GM12873 (cell line): ENCODE measurements around the gene LYSMD1.

Experiments
- CTCF ChIP-seq: IDR thresholded peaks from 2 replicates; pipeline ENCODE4 v1.5.1; 2012; ENCODE audit warnings: low read depth, mild to moderate bottlenecking, moderate library complexity, low read length, control low read depth; ENCODE audit not compliant: insufficient read depth; ENCODE audit errors: missing control alignments

Gene LYSMD1

GRCh38 chr1:151165281-151165737, 393 bp downstream of the LYSMD1 start:
- TF ChIP-seq CTCF: no peak

- no peak for TF ChIP-seq CTCF
Observed at GRCh38 chr1:151164732-151165280, 896 bp downstream of the LYSMD1 start.

- no peak for TF ChIP-seq CTCF
Observed at GRCh38 chr1:151159373-151159772, 6.3 kb downstream of the LYSMD1 start.

- no peak for TF ChIP-seq CTCF
Observed at GRCh38 chr1:151158751-151159251, 6.9 kb downstream of the LYSMD1 start.

GRCh38 chr1:151158326-151158725, 7.4 kb downstream of the LYSMD1 start:
- no peak for TF ChIP-seq CTCF

GRCh38 chr1:151157067-151157531, 8.6 kb downstream of the LYSMD1 start:
- TF ChIP-seq CTCF: no peak

GRCh38 chr1:151156515-151156819, 9.2 kb downstream of the LYSMD1 start, which contains the start of gene TNFAIP8L2:
TSS of gene TNFAIP8L2 (plus strand) at chr1:151156649. CDS start at chr1:151158698, 2,049 bp downstream.
- no peak for TF ChIP-seq CTCF
